Parathyroid adenoma (tissue), 2 donors: ENCODE results near the gene ZNF688.
"Not testable (repeated sequence)": the region's sequence is repeated elsewhere in the genome, so short reads cannot be mapped to it uniquely, and the experiment has no call there.

Experiments
- H2AFZ ChIP-seq: fragments of 300-600 bp; sonication (generic); one replicate; pipeline ENCODE4 v1.7.0; 2017; ENCODE audit warnings: antibody characterized with exemption, mild to moderate bottlenecking
- H3K27ac ChIP-seq: fragments of 300-600 bp; sonication (generic); one replicate; pipeline ENCODE4 v1.7.0; 2017
- H3K27me3 ChIP-seq: fragments of 300-600 bp; sonication (generic); one replicate; pipeline ENCODE4 v1.7.0; 2017; ENCODE audit warnings: low read length; ENCODE audit not compliant: control insufficient read depth, insufficient read depth
- H3K36me3 ChIP-seq: fragments of 300-600 bp; sonication (generic); one replicate; pipeline ENCODE4 v1.7.0; 2017; ENCODE audit warnings: low read length; ENCODE audit not compliant: control insufficient read depth, insufficient read depth
- H3K4me1 ChIP-seq: fragments of 300-600 bp; sonication (generic); one replicate; pipeline ENCODE4 v1.7.0; 2017; ENCODE audit warnings: control low read depth
- H3K4me2 ChIP-seq: fragments of 300-600 bp; sonication (generic); one replicate; pipeline ENCODE4 v1.7.0; 2017; ENCODE audit warnings: low read length
- H3K4me3 ChIP-seq: fragments of 300-600 bp; sonication (generic); one replicate; pipeline ENCODE4 v1.7.0; 2017; ENCODE audit warnings: low read depth, low read length
- H3K79me2 ChIP-seq: fragments of 300-600 bp; sonication (generic); one replicate; pipeline ENCODE4 v1.7.0; 2017; ENCODE audit warnings: control low read depth
- H3K9ac ChIP-seq: fragments of 300-600 bp; sonication (generic); one replicate; pipeline ENCODE4 v1.7.0; 2017; ENCODE audit warnings: mild to moderate bottlenecking
- H3K9me3 ChIP-seq: fragments of 300-600 bp; sonication (generic); one replicate; pipeline ENCODE4 v1.7.0; 2017; ENCODE audit warnings: low read length; ENCODE audit not compliant: control insufficient read depth
- TF ChIP-seq, protein P1 (sequence below): fragments of 300-600 bp; sonication (generic); IDR thresholded peaks from one replicate; pipeline ENCODE4 v1.7.0; 2017; ENCODE audit warnings: antibody characterized with exemption, mild to moderate bottlenecking
- donor health status: primary hyperparathyroidism.

ZNF688 gene

DNA sequence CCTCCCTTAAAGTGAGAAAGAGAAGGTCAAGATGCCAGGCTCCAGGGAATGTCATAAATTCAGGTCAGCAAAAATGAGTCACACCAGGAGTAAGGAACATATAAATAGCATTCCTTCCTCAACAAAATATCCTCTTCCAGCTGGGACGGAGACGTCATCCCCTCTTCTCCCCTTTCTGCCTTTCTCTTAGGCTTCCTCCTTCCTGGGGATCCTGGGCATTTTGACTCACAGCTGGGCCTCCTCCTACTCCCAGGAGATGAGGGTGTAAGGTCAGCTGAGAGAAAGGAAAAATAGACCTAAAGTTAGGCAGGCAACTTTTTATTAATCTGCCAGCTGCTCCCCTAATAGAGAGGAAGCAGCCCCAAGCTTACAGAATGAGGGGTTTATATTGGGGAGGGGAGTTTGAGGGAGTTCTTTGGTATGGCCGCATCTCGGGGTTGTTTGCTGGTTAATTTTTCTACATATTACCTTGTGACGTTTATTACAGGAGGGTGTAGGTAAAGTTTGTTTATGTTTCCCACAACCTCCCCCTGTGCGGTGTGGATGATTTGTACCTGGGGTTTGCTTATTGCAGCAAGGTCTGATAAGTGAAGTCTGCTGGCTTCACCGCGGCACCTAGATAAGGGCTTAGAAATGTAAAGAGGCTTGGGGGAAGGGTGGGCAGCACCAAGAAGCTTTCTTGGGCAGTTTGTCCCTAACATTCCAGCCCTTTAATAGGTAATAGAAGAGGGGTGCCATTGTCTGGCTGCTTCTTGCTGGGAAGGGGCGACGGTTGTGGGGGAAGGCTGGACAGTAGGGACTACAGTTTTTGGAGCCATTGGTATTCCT, 29.8 kb downstream of the ZNF688 start:
- Histone ChIP-seq H3K27ac (no peak overlapping the region), H3K9me3 (no peaks in the 10 kb centered on the region), H3K27me3 (no peaks in the 10 kb centered on the region), H3K36me3 (no peaks in the 10 kb centered on the region), H2AFZ (no peak overlapping the region), H3K9ac (no peak overlapping the region), H3K4me1 (no peaks in the 10 kb centered on the region), H3K4me3 (no peak overlapping the region), H3K4me2 (no peak overlapping the region), H3K79me2 (peaks cover 26% of the 10 kb centered on the region)
- TF ChIP-seq, protein P1, sequence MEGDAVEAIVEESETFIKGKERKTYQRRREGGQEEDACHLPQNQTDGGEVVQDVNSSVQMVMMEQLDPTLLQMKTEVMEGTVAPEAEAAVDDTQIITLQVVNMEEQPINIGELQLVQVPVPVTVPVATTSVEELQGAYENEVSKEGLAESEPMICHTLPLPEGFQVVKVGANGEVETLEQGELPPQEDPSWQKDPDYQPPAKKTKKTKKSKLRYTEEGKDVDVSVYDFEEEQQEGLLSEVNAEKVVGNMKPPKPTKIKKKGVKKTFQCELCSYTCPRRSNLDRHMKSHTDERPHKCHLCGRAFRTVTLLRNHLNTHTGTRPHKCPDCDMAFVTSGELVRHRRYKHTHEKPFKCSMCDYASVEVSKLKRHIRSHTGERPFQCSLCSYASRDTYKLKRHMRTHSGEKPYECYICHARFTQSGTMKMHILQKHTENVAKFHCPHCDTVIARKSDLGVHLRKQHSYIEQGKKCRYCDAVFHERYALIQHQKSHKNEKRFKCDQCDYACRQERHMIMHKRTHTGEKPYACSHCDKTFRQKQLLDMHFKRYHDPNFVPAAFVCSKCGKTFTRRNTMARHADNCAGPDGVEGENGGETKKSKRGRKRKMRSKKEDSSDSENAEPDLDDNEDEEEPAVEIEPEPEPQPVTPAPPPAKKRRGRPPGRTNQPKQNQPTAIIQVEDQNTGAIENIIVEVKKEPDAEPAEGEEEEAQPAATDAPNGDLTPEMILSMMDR, result no peak

DNA sequence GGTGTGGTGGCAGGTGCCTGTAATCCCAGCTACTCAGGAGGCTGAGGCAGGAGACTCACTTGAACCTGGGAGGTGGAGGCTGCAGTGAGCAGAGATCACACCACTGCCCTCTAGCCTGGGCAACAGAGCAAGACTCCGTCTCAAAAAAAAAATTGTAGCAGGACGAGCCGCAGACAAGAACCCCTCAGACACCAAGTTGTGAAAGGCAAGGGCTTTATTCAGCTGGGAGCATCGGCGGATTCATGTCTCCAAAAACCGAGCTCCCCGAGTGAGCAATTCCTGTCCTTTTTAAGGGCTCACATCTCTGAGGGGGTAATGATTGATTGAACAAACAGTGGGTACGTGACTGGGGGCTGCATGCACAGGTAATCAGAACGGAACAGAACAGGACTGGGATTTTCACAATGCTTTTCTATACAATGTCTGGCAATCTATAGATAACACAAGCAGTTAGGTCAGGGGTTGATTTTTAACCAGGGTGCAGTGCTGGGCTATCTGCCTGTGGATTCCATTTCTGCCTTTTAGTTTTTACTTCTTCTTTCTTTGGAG, 30.5 kb downstream of the ZNF688 start:
- not testable (repeated sequence) for H3K27ac ChIP-seq, H3K27me3 ChIP-seq

DNA sequence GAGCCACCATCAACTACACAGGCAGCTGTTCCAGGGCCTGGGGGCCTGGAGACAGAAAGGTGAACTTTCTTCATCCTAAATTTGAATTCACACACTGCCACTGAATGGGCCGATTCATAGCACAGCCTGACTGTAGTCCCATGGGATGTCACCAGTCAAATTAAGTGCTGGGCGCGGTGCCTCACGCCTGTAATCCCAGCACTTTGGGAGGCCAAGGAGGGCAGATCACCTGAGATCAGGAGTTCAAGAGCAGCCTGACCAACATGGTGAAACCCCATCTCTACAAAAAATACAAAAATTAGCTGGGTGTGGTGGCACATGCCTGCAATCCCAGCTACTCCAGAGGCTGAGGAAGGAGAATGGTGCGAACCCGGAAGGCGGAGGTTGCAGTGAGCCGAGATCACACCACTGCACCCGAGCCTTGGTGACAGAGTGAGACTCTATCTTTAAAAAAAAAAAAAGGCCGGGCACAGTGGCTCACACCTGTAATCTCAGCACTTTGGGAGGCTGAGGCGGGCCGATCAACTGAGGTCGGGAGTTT, 31.5 kb downstream of the ZNF688 start:
- H3K79me2 ChIP-seq, result peaks cover 21% of the 10 kb centered on the region
- H3K9ac ChIP-seq, H3K9me3 ChIP-seq, H3K4me3 ChIP-seq, H3K4me1 ChIP-seq, H2AFZ ChIP-seq, H3K4me2 ChIP-seq, H3K27me3 ChIP-seq, H3K27ac ChIP-seq, H3K36me3 ChIP-seq: not testable (repeated sequence)

More for the DNA sequence above, 30.5 kb downstream of the ZNF688 start:
- H3K36me3 ChIP-seq, H3K4me3 ChIP-seq, H2AFZ ChIP-seq, H3K4me2 ChIP-seq, H3K9me3 ChIP-seq, H3K4me1 ChIP-seq, H3K9ac ChIP-seq: not testable (repeated sequence)
- peaks cover 21% of the 10 kb centered on the region for H3K79me2 ChIP-seq

DNA sequence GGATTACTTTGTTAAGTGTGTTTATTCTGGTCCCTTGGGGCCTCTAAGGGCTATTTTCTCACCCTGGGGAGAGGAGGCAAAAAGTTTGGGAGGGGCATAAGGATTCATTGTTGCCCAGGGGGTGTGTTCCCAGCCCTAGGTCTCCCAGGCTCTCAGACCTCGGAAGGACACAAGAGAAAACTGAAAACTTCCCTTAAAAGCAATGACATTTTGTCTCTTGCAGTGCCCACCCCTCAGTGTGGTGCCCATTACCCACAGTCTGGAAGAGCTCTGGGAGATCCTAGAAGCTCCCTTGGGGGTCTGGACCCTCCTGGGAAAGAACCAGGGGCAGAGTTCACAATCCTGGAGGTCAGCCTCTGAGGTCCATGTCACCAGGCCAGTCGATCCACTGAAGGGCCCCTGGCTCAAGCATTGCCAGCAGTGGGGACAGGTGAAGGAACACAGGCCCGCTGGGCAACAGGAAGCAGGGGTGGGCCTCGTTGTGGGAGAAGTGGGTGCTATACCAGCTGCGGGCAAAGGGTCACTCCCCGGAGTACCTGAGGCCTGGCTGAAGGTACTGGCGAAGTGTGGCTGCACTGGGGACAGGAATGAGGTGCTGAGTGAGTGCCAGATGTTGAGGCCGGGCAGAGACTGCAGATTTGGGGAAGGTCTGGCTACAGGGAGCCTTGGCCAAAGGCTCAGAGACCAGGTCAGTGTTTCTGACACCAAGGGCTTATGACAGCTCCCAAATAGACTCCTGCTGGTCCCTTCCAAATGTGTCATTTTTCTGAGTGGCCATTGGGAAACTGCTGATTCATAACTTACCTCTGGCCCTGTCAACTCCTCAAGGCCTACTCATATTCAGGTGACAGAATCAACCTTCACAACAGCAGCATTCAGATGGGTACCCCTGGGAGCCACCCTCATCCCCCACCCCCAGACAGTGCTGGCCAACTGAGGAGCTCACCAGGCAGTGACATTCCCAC, 32.2 kb downstream of the ZNF688 start:
- Histone ChIP-seq H3K9ac (no peak overlapping the region), H2AFZ (no peak overlapping the region), H3K4me2 (no peak overlapping the region), H3K36me3 (no peaks in the 10 kb centered on the region), H3K27ac (no peak overlapping the region), H3K79me2 (peaks cover 19% of the 10 kb centered on the region), H3K27me3 (no peaks in the 10 kb centered on the region), H3K4me3 (no peak overlapping the region), H3K4me1 (peaks cover 8% of the 10 kb centered on the region), H3K9me3 (no peaks in the 10 kb centered on the region)
- TF ChIP-seq, protein P1, result no peak

DNA sequence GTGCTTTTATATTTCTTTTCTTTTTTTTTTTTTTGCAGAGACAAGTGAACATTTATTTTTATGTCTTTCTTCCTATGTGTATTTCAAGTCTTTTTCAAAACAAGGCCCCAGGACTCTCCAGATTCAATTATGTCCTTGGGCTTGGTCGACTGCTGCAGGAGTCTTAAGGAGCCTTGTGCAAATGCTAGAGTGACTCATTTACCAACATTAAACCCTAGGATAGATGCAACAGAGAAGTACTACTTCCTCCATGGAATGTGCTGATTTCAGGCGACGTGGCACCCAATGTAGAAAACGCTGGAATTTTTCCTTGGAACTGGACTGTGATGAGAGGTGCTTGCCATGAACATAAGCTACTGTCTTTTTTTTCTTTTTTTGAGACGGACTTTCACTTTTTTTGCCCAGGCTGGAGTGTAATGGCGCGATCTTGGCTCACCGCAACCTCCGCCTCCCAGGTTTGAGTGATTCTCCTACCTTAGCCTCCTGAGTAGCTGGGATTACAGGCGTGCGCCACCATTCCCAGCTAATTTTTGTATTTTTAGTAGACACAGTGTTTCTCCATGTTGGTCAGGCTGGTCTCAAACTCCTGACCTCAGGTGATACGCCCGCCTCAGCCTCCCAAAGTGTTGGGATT, 35.0 kb downstream of the ZNF688 start:
- not testable (repeated sequence) for H3K9ac ChIP-seq, H3K4me2 ChIP-seq, H3K36me3 ChIP-seq, H3K9me3 ChIP-seq, H3K27ac ChIP-seq, H2AFZ ChIP-seq, H3K4me3 ChIP-seq, H3K27me3 ChIP-seq
- Histone ChIP-seq H3K79me2 (peaks cover 13% of the 10 kb centered on the region), H3K4me1 (peaks cover 11% of the 10 kb centered on the region)
